GM23338 (cell line): ENCODE results near the gene OR13G1. TPM values are rescaled to one million over a fixed set of nuclear protein-coding genes. Genes with fewer than 3 reads are reported as not detected.

Experiments
- ATAC-seq: fragments of 200-7000 bp; cut with Tn5 transposase; 3 replicates; pipeline ENCODE4 v1.9.1; 2020
- DNase-seq: peaks from one replicate; pipeline ENCODE4 v3.0.0-alpha.2; 2015; ENCODE audit warnings: low spot score
- H2AFZ ChIP-seq: fragments of 200-600 bp; sonication (generic); 2 replicates; pipeline ENCODE4 v1.8.0; 2016; ENCODE audit warnings: antibody characterized with exemption, mild to moderate bottlenecking, moderate library complexity
- H3F3A ChIP-seq: fragments of 200-600 bp; sonication (generic); replicated peaks from 2 replicates; pipeline ENCODE4 v1.8.0; 2017; ENCODE audit warnings: antibody characterized with exemption, mixed run types, low read depth
- H3K27ac ChIP-seq: fragments of 200-600 bp; sonication (generic); 2 replicates; pipeline ENCODE4 v1.6.1; 2016; ENCODE audit warnings: low read depth
- H3K27me3 ChIP-seq: fragments of 200-600 bp; sonication (generic); 2 replicates; pipeline ENCODE4 v1.8.0; 2016; ENCODE audit warnings: mild to moderate bottlenecking, mixed run types, moderate library complexity; ENCODE audit not compliant: insufficient read depth
- H3K36me3 ChIP-seq: fragments of 200-600 bp; sonication (generic); 2 replicates; pipeline ENCODE4 v1.8.0; 2016; ENCODE audit warnings: mild to moderate bottlenecking; ENCODE audit not compliant: insufficient read depth
- H3K4me1 ChIP-seq: fragments of 200-600 bp; sonication (generic); 2 replicates; pipeline ENCODE4 v1.8.0; 2016; ENCODE audit warnings: mild to moderate bottlenecking, moderate library complexity; ENCODE audit not compliant: insufficient read depth
- H3K4me2 ChIP-seq: fragments of 200-600 bp; sonication (generic); 2 replicates; pipeline ENCODE4 v1.7.1; 2017; ENCODE audit warnings: mixed run types
- H3K4me3 ChIP-seq: fragments of 200-600 bp; sonication (generic); 2 replicates; pipeline ENCODE4 v1.6.1; 2016; ENCODE audit warnings: mixed run types
- H3K79me2 ChIP-seq: fragments of 200-600 bp; sonication (generic); replicated peaks from 2 replicates; pipeline ENCODE4 v1.8.0; 2017; ENCODE audit warnings: mild to moderate bottlenecking; ENCODE audit not compliant: insufficient read depth
- H3K9me2 ChIP-seq: fragments of 200-600 bp; sonication (generic); 2 replicates; pipeline ENCODE4 v1.8.0; 2017; ENCODE audit not compliant: insufficient read depth
- H4K20me1 ChIP-seq: fragments of 200-600 bp; sonication (generic); replicated peaks from 2 replicates; pipeline ENCODE4 v1.8.0; 2017; ENCODE audit warnings: mild to moderate bottlenecking; ENCODE audit not compliant: insufficient read depth
- H3K27ac Mint-ChIP-seq: 2 replicates; pipeline ENCODE4 v1.8.0; 2020; ENCODE audit warnings: inconsistent platforms, mild to moderate bottlenecking, moderate library complexity, mixed read lengths
- H3K27me3 Mint-ChIP-seq: 3 replicates; pipeline ENCODE4 v1.8.0; 2022; ENCODE audit warnings: low read depth, mild to moderate bottlenecking, moderate library complexity, mixed read lengths, inconsistent platforms; ENCODE audit not compliant: insufficient read depth, poor library complexity
- H3K36me3 Mint-ChIP-seq: 3 replicates; pipeline ENCODE4 v1.8.0; 2021; ENCODE audit warnings: low read depth, mild to moderate bottlenecking, inconsistent platforms, moderate library complexity, mixed read lengths
- H3K4me1 Mint-ChIP-seq: 3 replicates; pipeline ENCODE4 v1.8.0; 2020; ENCODE audit warnings: mild to moderate bottlenecking, inconsistent platforms, mixed read lengths
- H3K4me3 Mint-ChIP-seq: 3 replicates; pipeline ENCODE4 v1.8.0; 2021; ENCODE audit warnings: moderate library complexity, mild to moderate bottlenecking, inconsistent platforms, mixed read lengths
- H3K9me3 Mint-ChIP-seq: 3 replicates; pipeline ENCODE4 v1.8.0; 2020; ENCODE audit warnings: moderate library complexity, mild to moderate bottlenecking, inconsistent platforms, mixed read lengths
- CREB1 ChIP-seq: fragments of 250-450 bp; sonication (Bioruptor Pico); IDR thresholded peaks from 2 replicates; pipeline ENCODE4 v1.5.0; 2020; ENCODE audit warnings: low read depth, mild to moderate bottlenecking, moderate library complexity
- EZH2 ChIP-seq: fragments of 200-600 bp; sonication (generic); IDR thresholded peaks from one replicate; pipeline ENCODE4 v1.8.0; 2017; ENCODE audit warnings: antibody characterized with exemption, mild to moderate bottlenecking, low read depth; ENCODE audit not compliant: unreplicated experiment
- EZH2phosphoT487 ChIP-seq: fragments of 200-600 bp; sonication (generic); IDR thresholded peaks from one replicate; pipeline ENCODE4 v1.8.1; 2018; ENCODE audit warnings: antibody characterized with exemption; ENCODE audit not compliant: unreplicated experiment
- NANOG ChIP-seq: IDR thresholded peaks from 2 replicates; pipeline ENCODE4 v1.6.1; 2016; ENCODE audit warnings: antibody characterized with exemption, borderline replicate concordance
- POLR2AphosphoS5 ChIP-seq: IDR thresholded peaks from 2 replicates; pipeline ENCODE4 v1.6.1; 2016; ENCODE audit warnings: antibody characterized with exemption, low read depth
- REST ChIP-seq: IDR thresholded peaks from one replicate; pipeline ENCODE4 v1.6.1; 2018; ENCODE audit warnings: antibody characterized with exemption; ENCODE audit not compliant: unreplicated experiment
- STAT1 ChIP-seq: IDR thresholded peaks from one replicate; pipeline ENCODE4 v1.6.1; 2016; ENCODE audit warnings: antibody characterized with exemption; ENCODE audit not compliant: unreplicated experiment
- ZNF114 ChIP-seq: fragments of 250-450 bp; sonication (Bioruptor Pico); IDR thresholded peaks from 2 replicates; pipeline ENCODE4 v1.5.0; 2020; ENCODE audit warnings: mild to moderate bottlenecking, moderate library complexity
- ZNF331 ChIP-seq: fragments of 250-450 bp; sonication (Bioruptor Pico); IDR thresholded peaks from 2 replicates; pipeline ENCODE4 v1.5.0; 2020; ENCODE audit warnings: low read depth, mild to moderate bottlenecking, moderate library complexity
- polyA plus RNA-seq: library from polyadenylated mRNA; unstranded; fragments of >200 nt; fragmentation: Nextera tagmentation; extraction: Ambion mirVana; gene quantifications from 2 replicates; pipeline ENCODE4 v1.2.1, GENCODE V29; 2016
- total RNA-seq: library from RNA; depleted of rRNA; stranded (reverse); fragments of >200 nt; shearing (Covaris generic); gene quantifications from 2 replicates; pipeline ENCODE4 v1.2.3, GENCODE V29; 2014
- TF ChIP-seq, protein P1 (sequence below): IDR thresholded peaks from 2 replicates; pipeline ENCODE4 v1.6.1; 2016; ENCODE audit warnings: antibody characterized with exemption
- TF ChIP-seq, protein P2 (sequence below), 2 experiments: fragments of 200-600 bp in 1 of 2; sonication (generic) in 1 of 2; conservative IDR thresholded peaks; 2 replicates each; pipeline versions ENCODE4 v1.5.1 to v1.6.1; 2016 to 2017; ENCODE audit warnings: antibody characterized with exemption in 2 of 2, low read depth in 2 of 2, mild to moderate bottlenecking in 2 of 2, moderate library complexity in 1 of 2

Gene OR13G1
- total and polyA plus RNA-seq, 2 experiments from 2014 or later: not detected

- H3F3A ChIP-seq: 0 out of 2 replicates have a peak, but pooled peaks cover 4% of the 10 kb centered on the region
- no peak overlapping the region for H3K27ac Mint-ChIP-seq
- H3K36me3 ChIP-seq: no peaks in the 10 kb centered on the region
Observed at GRCh38 chr1:247642742-247643141, 36.8 kb downstream of the OR13G1 start.

More at GRCh38 chr1:247642742-247643141, 36.8 kb downstream of the OR13G1 start:
- no peak overlapping the region for H3K27ac ChIP-seq
- no peak overlapping the region for H3K4me3 ChIP-seq
- Mint-ChIP-seq H3K9me3 (peaks cover 17% of the 10 kb centered on the region), H3K4me1 (peaks cover 23% of the 10 kb centered on the region), H3K36me3 (peaks cover 7% of the 10 kb centered on the region; the same call in 2 of the 3 replicates), H3K4me3 (no peak overlapping the region), H3K27me3 (peaks cover 9% of the 10 kb centered on the region)
- no peak overlapping the region for H3K4me2 ChIP-seq
- H4K20me1 ChIP-seq: no peaks in the 10 kb centered on the region
- 0 out of 2 replicates have a peak, but pooled peaks cover 6% of the 10 kb centered on the region for H3K9me2 ChIP-seq
- peaks cover 23% of the 10 kb centered on the region for H3K4me1 ChIP-seq
- ATAC-seq (no peak), DNase-seq (no peak)
- no peaks in the 10 kb centered on the region for H3K79me2 ChIP-seq
- H3K27me3 ChIP-seq: peaks cover 26% of the 10 kb centered on the region
- TF ChIP-seq STAT1 (no peak), POLR2AphosphoS5 (no peak), EZH2phosphoT487 (no peak), ZNF331 (CRISPR knock-in tag) (no peak), NANOG (no peak), CREB1 (no peak), REST (no peak), ZNF114 (CRISPR knock-in tag) (no peak), EZH2 (no peak)
- TF ChIP-seq, protein P1, sequence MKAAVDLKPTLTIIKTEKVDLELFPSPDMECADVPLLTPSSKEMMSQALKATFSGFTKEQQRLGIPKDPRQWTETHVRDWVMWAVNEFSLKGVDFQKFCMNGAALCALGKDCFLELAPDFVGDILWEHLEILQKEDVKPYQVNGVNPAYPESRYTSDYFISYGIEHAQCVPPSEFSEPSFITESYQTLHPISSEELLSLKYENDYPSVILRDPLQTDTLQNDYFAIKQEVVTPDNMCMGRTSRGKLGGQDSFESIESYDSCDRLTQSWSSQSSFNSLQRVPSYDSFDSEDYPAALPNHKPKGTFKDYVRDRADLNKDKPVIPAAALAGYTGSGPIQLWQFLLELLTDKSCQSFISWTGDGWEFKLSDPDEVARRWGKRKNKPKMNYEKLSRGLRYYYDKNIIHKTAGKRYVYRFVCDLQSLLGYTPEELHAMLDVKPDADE: no peak
- TF ChIP-seq, protein P2, sequence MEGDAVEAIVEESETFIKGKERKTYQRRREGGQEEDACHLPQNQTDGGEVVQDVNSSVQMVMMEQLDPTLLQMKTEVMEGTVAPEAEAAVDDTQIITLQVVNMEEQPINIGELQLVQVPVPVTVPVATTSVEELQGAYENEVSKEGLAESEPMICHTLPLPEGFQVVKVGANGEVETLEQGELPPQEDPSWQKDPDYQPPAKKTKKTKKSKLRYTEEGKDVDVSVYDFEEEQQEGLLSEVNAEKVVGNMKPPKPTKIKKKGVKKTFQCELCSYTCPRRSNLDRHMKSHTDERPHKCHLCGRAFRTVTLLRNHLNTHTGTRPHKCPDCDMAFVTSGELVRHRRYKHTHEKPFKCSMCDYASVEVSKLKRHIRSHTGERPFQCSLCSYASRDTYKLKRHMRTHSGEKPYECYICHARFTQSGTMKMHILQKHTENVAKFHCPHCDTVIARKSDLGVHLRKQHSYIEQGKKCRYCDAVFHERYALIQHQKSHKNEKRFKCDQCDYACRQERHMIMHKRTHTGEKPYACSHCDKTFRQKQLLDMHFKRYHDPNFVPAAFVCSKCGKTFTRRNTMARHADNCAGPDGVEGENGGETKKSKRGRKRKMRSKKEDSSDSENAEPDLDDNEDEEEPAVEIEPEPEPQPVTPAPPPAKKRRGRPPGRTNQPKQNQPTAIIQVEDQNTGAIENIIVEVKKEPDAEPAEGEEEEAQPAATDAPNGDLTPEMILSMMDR (conservative IDR thresholded peaks at IDR 0.05; ENCODE audit: low read depth in 2 of 2): no peak
- H2AFZ ChIP-seq: no peak overlapping the region
